Islet of Langerhans (tissue), 1 donor: ENCODE data around the gene FHL1.
"Not testable (repeated sequence)": the region's sequence is repeated elsewhere in the genome, so short reads cannot be mapped to it uniquely, and the experiment has no call there.

Experiments
- FAIRE-seq: peaks from one replicate; lab custom pipeline; 2011; peaks lifted over from hg19 to GRCh38; lab: Jason Lieb, UNC

FHL1 gene

GRCh38 chrX:136147976-136148375 is 643 bp downstream of the FHL1 start:
- no peak for FAIRE-seq

DNA sequence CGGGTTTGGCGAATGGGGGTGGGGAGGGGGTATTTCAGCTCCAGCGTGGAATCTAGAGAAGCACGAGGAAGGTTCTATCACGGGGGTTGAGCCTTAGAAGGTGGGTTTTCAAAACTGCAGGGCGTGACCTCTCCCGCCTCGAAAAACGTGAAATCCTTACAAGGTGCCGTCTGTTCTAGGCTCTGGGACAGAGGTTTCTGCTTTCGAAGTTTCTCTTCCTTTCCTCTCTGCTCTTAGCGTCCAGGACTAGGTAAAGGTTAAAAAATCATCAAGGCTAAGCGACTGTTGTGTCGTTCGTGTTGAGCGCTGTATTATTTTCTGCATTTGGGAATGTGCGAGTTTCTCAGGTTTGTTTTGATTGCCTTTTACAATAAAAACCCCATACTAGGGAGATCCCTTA is 1.1 kb downstream of the FHL1 start:
- no peak for FAIRE-seq

DNA sequence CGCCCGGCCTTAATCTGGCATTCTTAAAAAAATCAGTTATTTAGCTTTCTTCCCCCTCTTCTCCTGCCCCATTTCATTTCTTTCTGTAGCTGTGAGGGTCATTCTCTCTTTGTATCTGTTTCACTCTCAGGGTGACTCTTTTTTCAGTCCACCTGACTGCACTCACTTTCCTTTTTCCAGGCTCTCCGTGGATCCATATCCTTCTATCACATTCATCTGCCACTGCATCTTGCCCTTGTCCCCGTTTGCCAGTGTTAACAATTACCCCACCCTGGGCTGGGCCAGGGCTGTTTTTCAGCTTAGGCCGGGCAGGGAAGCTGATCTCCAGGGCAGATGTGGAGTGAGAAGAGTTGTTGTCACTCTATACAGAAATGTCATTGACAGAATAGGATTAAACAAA is 7.7 kb downstream of the FHL1 start:
- no peak for FAIRE-seq

DNA sequence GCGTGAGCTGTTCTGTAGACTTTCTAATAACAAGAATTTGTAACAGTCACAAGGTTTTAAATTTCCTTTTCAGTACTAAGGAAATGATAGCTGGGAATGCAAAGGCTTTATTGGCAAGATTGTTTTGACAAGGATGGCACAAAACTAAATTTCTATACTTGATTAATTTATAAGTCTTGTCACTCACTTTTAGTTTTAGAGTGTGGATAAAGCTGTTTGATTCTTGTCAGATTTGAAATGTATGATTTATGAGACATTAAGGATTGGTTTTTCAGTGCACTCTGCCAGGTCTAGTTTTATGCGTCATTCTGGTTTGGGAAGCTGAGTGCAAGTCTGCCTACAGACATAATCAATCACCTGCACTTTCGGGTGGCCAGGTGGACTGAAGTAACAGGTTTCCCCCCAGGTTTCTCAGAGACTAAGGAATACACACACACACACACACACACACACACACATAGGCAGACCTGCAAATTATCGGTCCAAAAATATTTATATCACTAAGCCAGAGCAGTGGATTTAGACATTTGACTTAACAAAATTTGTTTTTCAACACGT is 9.3 kb downstream of the FHL1 start:
- FAIRE-seq, result no peak

GRCh38 chrX:136157187-136157586 is 9.9 kb downstream of the FHL1 start:
- FAIRE-seq, result no peak

DNA sequence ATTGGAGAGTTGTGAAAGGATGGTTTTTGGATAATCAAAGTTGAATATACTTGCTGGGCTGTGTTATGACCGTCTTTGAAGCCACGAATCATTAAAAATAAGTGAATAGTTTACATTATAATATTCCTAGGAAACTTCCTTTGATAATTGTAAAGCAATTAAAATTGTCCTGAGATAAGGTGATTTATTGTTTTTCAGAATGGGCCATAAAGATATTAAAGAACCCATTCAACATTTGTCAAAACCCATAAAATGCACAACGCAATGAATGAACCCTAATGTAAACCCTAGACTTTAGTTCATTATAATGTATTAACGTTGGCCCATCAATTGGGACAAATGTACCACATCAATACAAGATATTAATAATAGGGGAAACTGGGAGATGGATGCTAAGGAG is 11.4 kb downstream of the FHL1 start:
- no peak for FAIRE-seq

- FAIRE-seq, result no peak
Observed at GRCh38 chrX:136159611-136160025, 12.3 kb downstream of the FHL1 start.

GRCh38 chrX:136162827-136163570 is 15.7 kb downstream of the FHL1 start:
- peak; percentile 79 for FAIRE-seq

DNA sequence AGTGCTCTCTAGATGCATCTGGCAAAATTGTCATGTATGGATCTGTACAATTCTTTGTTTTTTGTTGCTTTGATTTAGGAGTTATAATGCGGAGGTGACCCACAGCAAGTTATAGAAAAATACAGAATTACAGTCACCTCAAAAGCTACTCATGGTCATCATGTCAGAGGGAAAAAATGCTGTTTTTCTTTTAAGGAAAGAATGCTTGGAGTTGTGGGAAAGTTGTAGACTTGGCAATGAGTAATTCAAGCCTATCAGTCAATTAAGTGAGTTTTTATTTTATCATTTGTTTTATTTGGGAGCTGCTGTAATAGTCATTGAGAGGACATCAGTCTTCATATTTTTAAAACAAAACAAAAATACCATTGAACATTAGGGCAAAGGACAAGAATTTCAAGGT is 16.4 kb downstream of the FHL1 start:
- FAIRE-seq, result no peak

DNA sequence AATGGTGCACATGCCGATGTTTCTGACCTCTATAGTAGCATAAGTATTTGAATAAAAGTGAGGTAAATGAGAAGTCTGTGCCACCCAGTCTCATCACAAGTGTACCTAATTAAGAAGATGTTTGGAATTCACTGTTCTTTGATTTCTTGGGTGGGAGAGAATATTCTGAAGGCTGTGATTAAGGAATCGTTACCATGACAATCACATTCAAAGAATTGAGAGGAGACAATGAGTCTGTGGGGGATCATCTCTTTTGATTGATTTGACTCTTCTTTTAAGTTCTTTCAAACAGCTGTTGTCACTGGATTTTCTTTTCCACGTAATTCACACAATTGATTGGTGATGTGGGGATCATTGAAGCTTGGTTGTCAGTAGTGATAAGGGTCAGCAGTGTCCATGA is 18.1 kb downstream of the FHL1 start:
- FAIRE-seq, result no peak

DNA sequence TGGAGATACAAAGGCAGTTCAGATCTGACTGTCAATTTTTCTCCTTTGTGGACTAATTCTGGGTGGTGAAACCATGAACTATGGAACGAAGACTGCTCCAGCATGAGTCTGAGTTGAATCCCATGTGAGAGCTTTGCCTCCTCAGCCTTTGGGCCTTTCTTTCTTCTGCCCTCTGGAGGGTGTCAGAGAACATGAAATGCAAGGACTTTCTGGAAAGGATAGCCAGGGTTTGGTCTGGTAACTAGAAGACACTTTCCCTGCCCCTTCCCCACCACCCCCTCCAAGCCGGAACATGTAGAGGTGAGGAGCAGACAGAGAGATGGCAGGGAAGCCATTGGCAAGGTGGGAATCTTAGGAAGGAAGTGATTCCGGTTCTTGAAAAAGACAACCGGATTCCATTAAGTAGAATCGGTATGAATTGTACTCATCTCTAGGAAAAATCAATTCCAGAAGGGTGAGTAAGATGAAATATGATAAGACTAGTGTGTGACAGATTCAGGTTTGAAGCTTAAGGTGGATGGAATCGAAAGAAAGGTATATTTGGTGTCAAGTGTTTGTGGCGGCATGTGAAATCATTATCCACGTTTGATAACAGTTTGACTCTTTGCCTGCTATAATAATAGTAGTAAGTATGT is 19.0 kb downstream of the FHL1 start:
- FAIRE-seq, result no peak

- FAIRE-seq, result not testable (repeated sequence)
Observed at GRCh38 chrX:136167989-136168388, 20.7 kb downstream of the FHL1 start.

DNA sequence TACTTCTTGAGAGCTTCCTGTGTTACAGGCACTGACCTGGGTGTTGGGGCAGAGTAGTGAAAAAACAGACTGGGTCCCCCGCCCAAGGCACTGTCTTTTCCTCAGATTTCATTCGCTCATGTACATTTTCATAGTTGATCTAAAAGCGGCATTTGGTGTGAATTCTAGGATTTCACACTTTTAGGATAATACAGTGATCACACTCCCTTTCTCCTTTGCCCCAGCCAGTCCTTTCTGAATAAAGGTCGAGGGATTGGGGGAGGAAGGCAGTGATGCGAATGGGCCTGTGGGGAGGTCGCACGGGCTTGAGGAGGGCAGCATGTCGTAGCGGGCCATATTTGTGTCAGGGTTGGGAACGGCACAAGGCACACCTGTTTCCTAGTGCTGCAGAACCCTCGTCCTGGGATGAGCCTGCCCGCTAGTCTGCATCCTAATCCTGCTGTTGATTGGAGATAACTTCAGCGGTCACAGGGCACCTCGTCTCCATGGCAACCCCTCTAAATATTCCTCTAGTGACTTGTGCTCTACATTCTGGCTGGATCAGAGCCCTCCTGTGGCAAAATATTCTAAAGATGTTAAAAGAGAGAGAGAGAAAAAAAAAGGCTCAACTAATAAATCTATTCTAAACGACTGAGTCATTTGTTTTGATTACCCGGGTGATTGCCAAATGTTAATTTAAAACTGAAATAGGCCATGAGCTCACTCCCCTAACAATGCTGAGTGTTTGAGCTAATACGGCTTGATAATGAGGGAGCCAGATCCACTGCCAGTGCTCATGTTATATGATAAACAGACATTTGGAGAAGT is 21.8 kb downstream of the FHL1 start:
- peak; percentile 99 for FAIRE-seq

- FAIRE-seq, result no peak
Observed at GRCh38 chrX:136170139-136170800, 22.9 kb downstream of the FHL1 start.

DNA sequence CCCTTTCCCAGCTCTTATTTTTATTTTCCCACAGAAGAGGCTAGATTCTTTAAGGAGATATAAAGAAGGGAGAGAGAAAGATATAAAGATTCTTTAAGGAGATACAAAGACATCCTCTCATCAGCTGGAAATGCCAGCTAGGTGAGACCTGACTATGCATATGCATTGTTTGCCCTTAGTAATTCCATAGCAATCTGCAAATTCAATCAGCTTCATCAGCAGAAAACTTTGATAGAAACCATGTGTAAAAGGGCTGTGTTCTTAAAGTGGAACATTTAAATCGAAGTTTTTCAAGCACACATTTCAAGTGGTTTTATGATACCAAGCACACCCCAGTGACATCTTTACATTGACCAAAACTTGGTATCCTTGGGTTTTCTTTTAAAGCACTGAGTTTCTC is 24.1 kb downstream of the FHL1 start:
- no peak for FAIRE-seq

GRCh38 chrX:136176399-136176825 is 29.1 kb downstream of the FHL1 start:
- FAIRE-seq, result no peak

GRCh38 chrX:136179133-136179532 is 31.8 kb downstream of the FHL1 start:
- no peak for FAIRE-seq

DNA sequence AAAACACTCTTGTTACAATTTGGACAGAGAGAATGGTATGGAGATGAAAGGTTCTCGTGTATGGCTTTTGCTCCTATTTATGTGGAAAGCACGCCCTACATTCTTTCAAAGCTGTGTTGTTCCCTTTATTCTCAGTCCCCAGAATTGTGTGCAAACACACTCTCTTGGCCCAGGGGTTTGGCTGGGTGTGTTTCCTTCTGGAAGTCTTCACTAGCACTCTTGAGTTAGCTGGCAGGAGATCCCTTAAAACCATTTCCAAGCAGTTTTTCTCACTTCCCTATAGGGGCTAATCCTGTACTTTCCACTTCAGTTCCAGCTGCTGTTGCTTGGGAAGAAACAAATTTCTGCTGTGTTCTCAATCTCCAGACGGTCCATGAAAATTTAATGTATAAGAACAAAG is 35.1 kb downstream of the FHL1 start:
- no peak for FAIRE-seq

- FAIRE-seq, result peak; percentile 88
Observed at GRCh38 chrX:136183172-136183571, 35.8 kb downstream of the FHL1 start.

DNA sequence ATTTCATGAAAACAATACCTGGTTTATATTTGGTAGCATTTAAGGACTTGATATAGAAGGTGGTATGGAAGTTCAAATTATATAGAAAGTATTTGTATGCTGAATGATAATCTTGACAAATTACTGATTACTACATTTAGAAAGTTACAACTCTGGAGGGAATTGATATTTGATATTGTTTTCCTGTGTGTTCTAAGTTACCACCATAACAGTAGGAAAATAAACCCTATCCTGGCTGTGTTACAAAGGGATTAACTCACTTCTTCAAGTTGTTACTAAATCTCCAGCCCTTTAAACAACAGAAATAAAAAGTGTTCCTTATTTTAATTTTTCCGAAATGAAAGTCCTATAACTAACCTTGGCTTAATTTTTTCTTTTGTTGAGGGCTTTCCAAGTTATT is 36.6 kb downstream of the FHL1 start:
- peak; percentile 17 for FAIRE-seq

DNA sequence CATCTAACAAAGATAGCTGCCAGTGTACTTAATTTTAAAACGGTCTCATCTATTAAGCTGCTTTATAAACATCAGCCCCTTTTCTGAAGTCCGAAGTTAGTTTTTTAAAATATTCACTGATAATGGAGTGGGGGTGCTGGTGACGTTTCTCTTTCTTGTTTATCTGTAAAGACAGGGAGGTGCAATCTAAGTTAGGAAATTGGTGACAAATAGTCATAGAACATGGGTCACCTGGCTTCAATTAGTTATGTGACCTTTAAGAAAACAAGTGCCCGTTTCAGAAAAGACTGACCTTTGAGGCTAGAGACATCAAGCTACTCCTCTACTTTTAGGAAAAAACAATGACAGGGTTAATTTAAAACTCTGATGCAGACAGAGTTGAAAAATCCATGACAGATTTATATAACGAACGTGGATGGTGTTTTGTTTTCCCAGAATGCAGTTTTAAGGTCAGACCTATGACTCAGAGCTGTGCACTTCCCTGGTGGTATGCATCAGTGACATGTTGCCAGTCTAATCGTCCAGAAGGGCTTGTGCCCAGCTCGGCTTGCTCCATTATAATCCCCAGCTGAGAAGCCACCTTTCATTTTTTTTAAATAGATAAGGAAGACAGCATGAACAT is 38.2 kb downstream of the FHL1 start:
- peak; percentile 75 for FAIRE-seq

GRCh38 chrX:136186023-136186413 is 38.7 kb downstream of the FHL1 start:
- no peak for FAIRE-seq
